PC-9 (cell line): ENCODE results near the gene SLC28A1. TPM values are rescaled to one million over a fixed set of nuclear protein-coding genes. Genes with fewer than 3 reads are reported as not detected.

Experiments used
- BruUV-seq: library from RNA; stranded (reverse); fragments of 400-500 nt; replicated peaks from 2 replicates; lab custom pipeline; 2021; lab: Mats Ljungman, UMichigan
- CTCF ChIA-PET: fragments of 300-600 bp; sonication (Branson Sonifier 250); formaldehyde crosslinking; loops from one replicate; lab custom pipeline; 2022; ENCODE audit warnings: antibody characterized with exemption; lab: Charles Lee
- POLR2A ChIA-PET: fragments of 300-600 bp; sonication (Branson Sonifier 250); formaldehyde crosslinking; loops from one replicate; lab custom pipeline; 2022; ENCODE audit warnings: antibody characterized with exemption; ENCODE audit not compliant: unreplicated experiment; lab: Charles Lee
- DNase-seq, 2 experiments: peaks; one replicate each; pipeline versions ENCODE4 v3.0.0 to v3.0.0-alpha.2; 2015 to 2022; ENCODE audit warnings: mixed read lengths in 1 of 2
- H2AFZ ChIP-seq: fragments of 200-600 bp; sonication (generic); 2 replicates; pipeline ENCODE4 v1.8.1; 2017; ENCODE audit warnings: antibody characterized with exemption
- H3F3A ChIP-seq: fragments of 200-600 bp; sonication (generic); 2 replicates; pipeline ENCODE4 v1.8.1; 2017; ENCODE audit warnings: antibody characterized with exemption, mild to moderate bottlenecking, low read depth; ENCODE audit not compliant: insufficient read depth
- H3K27ac ChIP-seq: fragments of 200-600 bp; sonication (generic); 2 replicates; pipeline ENCODE4 v1.6.1; 2016; ENCODE audit warnings: mixed run types
- H3K27me3 ChIP-seq: fragments of 200-600 bp; sonication (generic); 2 replicates; pipeline ENCODE4 v1.6.1; 2016; ENCODE audit warnings: low read depth, mixed run types; ENCODE audit not compliant: insufficient read depth
- H3K36me3 ChIP-seq: fragments of 200-600 bp; sonication (generic); 2 replicates; pipeline ENCODE4 v1.6.1; 2016; ENCODE audit warnings: low read depth, mixed run types
- H3K4me1 ChIP-seq: fragments of 200-600 bp; sonication (generic); replicated peaks from 2 replicates; pipeline ENCODE4 v1.6.1; 2016; ENCODE audit warnings: mixed run types; ENCODE audit not compliant: insufficient read depth
- H3K4me2 ChIP-seq: fragments of 200-600 bp; sonication (generic); 2 replicates; pipeline ENCODE4 v1.6.1; 2017; ENCODE audit warnings: mixed run types
- H3K4me3 ChIP-seq: fragments of 200-600 bp; sonication (generic); 2 replicates; pipeline ENCODE4 v1.6.1; 2016; ENCODE audit warnings: mixed run types
- H3K79me2 ChIP-seq: fragments of 200-600 bp; sonication (generic); 2 replicates; pipeline ENCODE4 v1.6.1; 2017; ENCODE audit warnings: low read depth, mixed run types
- H3K9me2 ChIP-seq: fragments of 200-600 bp; sonication (generic); 2 replicates; pipeline ENCODE4 v1.8.1; 2017; ENCODE audit warnings: mild to moderate bottlenecking; ENCODE audit not compliant: insufficient read depth
- H3K9me3 ChIP-seq: fragments of 200-600 bp; sonication (generic); 2 replicates; pipeline ENCODE4 v1.8.1; 2016; ENCODE audit warnings: low read depth; ENCODE audit not compliant: insufficient read depth
- H4K20me1 ChIP-seq: fragments of 200-600 bp; sonication (generic); 2 replicates; pipeline ENCODE4 v1.8.1; 2017; ENCODE audit not compliant: insufficient read depth
- CTCF ChIP-seq: fragments of 200-600 bp; sonication (generic); conservative IDR thresholded peaks from 2 replicates; pipeline ENCODE4 v1.6.1; 2017; ENCODE audit warnings: mixed run types, antibody characterized with exemption, mild to moderate bottlenecking, moderate library complexity
- EZH2 ChIP-seq: fragments of 200-600 bp; sonication (generic); IDR thresholded peaks from 2 replicates; pipeline ENCODE4 v1.8.0; 2017; ENCODE audit warnings: antibody characterized with exemption, low read depth
- intact Hi-C: fragments of 100-400 bp; cut with micrococcal nuclease; formaldehyde crosslinking; loops from one replicate; pipeline ENCODE4 v1.10.0; 2022; ENCODE audit not compliant: unreplicated experiment
- total RNA-seq: library from RNA; stranded (reverse); gene quantifications from 2 replicates; pipeline ENCODE4 v1.2.3, GENCODE V29; 2021

Gene SLC28A1
- total RNA-seq, 1 experiment from 2014 or later, result 0.70 TPM

- no peak overlapping the region for H2AFZ ChIP-seq
- ChIA-PET CTCF (no interaction called here), POLR2A (interaction anchor here (0.6 kb wide), 1 partner anchor 873 kb away, joined by 3 read pairs; no protein-coding TSS in a partner anchor)
- no peaks in the 10 kb centered on the region for H4K20me1 ChIP-seq
- H3K79me2 ChIP-seq, result no peaks in the 10 kb centered on the region
- no peaks in the 10 kb centered on the region for H3K9me2 ChIP-seq
- intact Hi-C loops, result no loop called here
- no peak for DNase-seq
- no peak overlapping the region for H3K4me3 ChIP-seq
- BruUV-seq, result no TSS peak
- H3K4me2 ChIP-seq, result no peak overlapping the region
- no peaks in the 10 kb centered on the region for H3K27me3 ChIP-seq
- TF ChIP-seq CTCF (no peak), EZH2 (no peak)
- no peaks in the 10 kb centered on the region; the same call in 1 of the 2 replicates for H3F3A ChIP-seq
- H3K36me3 ChIP-seq, result no peaks in the 10 kb centered on the region
- peaks cover 12% of the 10 kb centered on the region for H3K4me1 ChIP-seq
- no peaks in the 10 kb centered on the region for H3K9me3 ChIP-seq
- no peak overlapping the region for H3K27ac ChIP-seq
Measured at GRCh38 chr15:84880822-84881519, 3.5 kb upstream of the SLC28A1 start.

GRCh38 chr15:84881520-84881830 is 3.0 kb upstream of the SLC28A1 start:
- Histone ChIP-seq H3K4me2 (no peak overlapping the region), H3K27ac (no peak overlapping the region), H3F3A (no peaks in the 10 kb centered on the region; the same call in 1 of the 2 replicates), H3K36me3 (no peaks in the 10 kb centered on the region), H3K9me3 (no peaks in the 10 kb centered on the region), H3K9me2 (no peaks in the 10 kb centered on the region), H3K4me3 (no peak overlapping the region), H3K4me1 (peaks cover 12% of the 10 kb centered on the region), H3K27me3 (no peaks in the 10 kb centered on the region), H3K79me2 (no peaks in the 10 kb centered on the region), H2AFZ (no peak overlapping the region), H4K20me1 (no peaks in the 10 kb centered on the region)
- no TSS peak for BruUV-seq
- TF ChIP-seq CTCF, result no peak
- TF ChIP-seq EZH2, result no peak
- ChIA-PET CTCF (no interaction called here), POLR2A (interaction anchor here (0.6 kb wide), 1 partner anchor 874 kb away, joined by 3 read pairs; no protein-coding TSS in a partner anchor)
- intact Hi-C loops, result no loop called here
- no peak for DNase-seq

GRCh38 chr15:84883466-84883865 is 996 bp upstream of the SLC28A1 start:
- H3K27me3 ChIP-seq, result no peaks in the 10 kb centered on the region
- POLR2A ChIA-PET, result interaction anchor here (0.8 kb wide), 1 partner anchor 29 kb away, joined by 12 read pairs; no protein-coding TSS in a partner anchor
- no peak overlapping the region for H3K4me2 ChIP-seq
- H3K79me2 ChIP-seq, result no peaks in the 10 kb centered on the region
- no peak overlapping the region for H3K4me3 ChIP-seq
- BruUV-seq, result no TSS peak
- H2AFZ ChIP-seq, result no peak overlapping the region
- no peak for TF ChIP-seq CTCF
- TF ChIP-seq EZH2, result no peak
- no peaks in the 10 kb centered on the region for H3K36me3 ChIP-seq
- DNase-seq, result no peak
- intact Hi-C loops, result no loop called here
- H3K9me2 ChIP-seq, result no peaks in the 10 kb centered on the region
- H4K20me1 ChIP-seq, result no peaks in the 10 kb centered on the region
- no peaks in the 10 kb centered on the region for H3K9me3 ChIP-seq
- CTCF ChIA-PET, result no interaction called here
- H3K4me1 ChIP-seq, result peaks cover 5% of the 10 kb centered on the region
- H3F3A ChIP-seq, result no peaks in the 10 kb centered on the region
- H3K27ac ChIP-seq, result no peak overlapping the region
